PC-9 (cell line): ENCODE results near the gene RAB29. TPM values are rescaled to one million over a fixed set of nuclear protein-coding genes. Genes with fewer than 3 reads are reported as not detected.

Experiments used
- BruUV-seq: library from RNA; stranded (reverse); fragments of 400-500 nt; replicated peaks from 2 replicates; lab custom pipeline; 2021; lab: Mats Ljungman, UMichigan
- CTCF ChIA-PET: fragments of 300-600 bp; sonication (Branson Sonifier 250); formaldehyde crosslinking; loops from one replicate; lab custom pipeline; 2022; ENCODE audit warnings: antibody characterized with exemption; lab: Charles Lee
- POLR2A ChIA-PET: fragments of 300-600 bp; sonication (Branson Sonifier 250); formaldehyde crosslinking; loops from one replicate; lab custom pipeline; 2022; ENCODE audit warnings: antibody characterized with exemption; ENCODE audit not compliant: unreplicated experiment; lab: Charles Lee
- DNase-seq, 2 experiments: peaks; one replicate each; pipeline versions ENCODE4 v3.0.0 to v3.0.0-alpha.2; 2015 to 2022; ENCODE audit warnings: mixed read lengths in 1 of 2
- H2AFZ ChIP-seq: fragments of 200-600 bp; sonication (generic); 2 replicates; pipeline ENCODE4 v1.8.1; 2017; ENCODE audit warnings: antibody characterized with exemption
- H3F3A ChIP-seq: fragments of 200-600 bp; sonication (generic); 2 replicates; pipeline ENCODE4 v1.8.1; 2017; ENCODE audit warnings: antibody characterized with exemption, mild to moderate bottlenecking, low read depth; ENCODE audit not compliant: insufficient read depth
- H3K27ac ChIP-seq: fragments of 200-600 bp; sonication (generic); 2 replicates; pipeline ENCODE4 v1.6.1; 2016; ENCODE audit warnings: mixed run types
- H3K27me3 ChIP-seq: fragments of 200-600 bp; sonication (generic); 2 replicates; pipeline ENCODE4 v1.6.1; 2016; ENCODE audit warnings: low read depth, mixed run types; ENCODE audit not compliant: insufficient read depth
- H3K36me3 ChIP-seq: fragments of 200-600 bp; sonication (generic); 2 replicates; pipeline ENCODE4 v1.6.1; 2016; ENCODE audit warnings: low read depth, mixed run types
- H3K4me1 ChIP-seq: fragments of 200-600 bp; sonication (generic); replicated peaks from 2 replicates; pipeline ENCODE4 v1.6.1; 2016; ENCODE audit warnings: mixed run types; ENCODE audit not compliant: insufficient read depth
- H3K4me2 ChIP-seq: fragments of 200-600 bp; sonication (generic); 2 replicates; pipeline ENCODE4 v1.6.1; 2017; ENCODE audit warnings: mixed run types
- H3K4me3 ChIP-seq: fragments of 200-600 bp; sonication (generic); 2 replicates; pipeline ENCODE4 v1.6.1; 2016; ENCODE audit warnings: mixed run types
- H3K79me2 ChIP-seq: fragments of 200-600 bp; sonication (generic); 2 replicates; pipeline ENCODE4 v1.6.1; 2017; ENCODE audit warnings: low read depth, mixed run types
- H3K9me2 ChIP-seq: fragments of 200-600 bp; sonication (generic); 2 replicates; pipeline ENCODE4 v1.8.1; 2017; ENCODE audit warnings: mild to moderate bottlenecking; ENCODE audit not compliant: insufficient read depth
- H3K9me3 ChIP-seq: fragments of 200-600 bp; sonication (generic); 2 replicates; pipeline ENCODE4 v1.8.1; 2016; ENCODE audit warnings: low read depth; ENCODE audit not compliant: insufficient read depth
- H4K20me1 ChIP-seq: fragments of 200-600 bp; sonication (generic); 2 replicates; pipeline ENCODE4 v1.8.1; 2017; ENCODE audit not compliant: insufficient read depth
- EZH2 ChIP-seq: fragments of 200-600 bp; sonication (generic); IDR thresholded peaks from 2 replicates; pipeline ENCODE4 v1.8.0; 2017; ENCODE audit warnings: antibody characterized with exemption, low read depth
- intact Hi-C: fragments of 100-400 bp; cut with micrococcal nuclease; formaldehyde crosslinking; loops from one replicate; pipeline ENCODE4 v1.10.0; 2022; ENCODE audit not compliant: unreplicated experiment
- total RNA-seq: library from RNA; stranded (reverse); gene quantifications from 2 replicates; pipeline ENCODE4 v1.2.3, GENCODE V29; 2021
- TF ChIP-seq, protein P1 (sequence below): fragments of 200-600 bp; sonication (generic); conservative IDR thresholded peaks from 2 replicates; pipeline ENCODE4 v1.6.1; 2017; ENCODE audit warnings: mixed run types, antibody characterized with exemption, mild to moderate bottlenecking, moderate library complexity

RAB29 gene
- total RNA-seq, 1 experiment from 2014 or later: 10.4 TPM

DNA sequence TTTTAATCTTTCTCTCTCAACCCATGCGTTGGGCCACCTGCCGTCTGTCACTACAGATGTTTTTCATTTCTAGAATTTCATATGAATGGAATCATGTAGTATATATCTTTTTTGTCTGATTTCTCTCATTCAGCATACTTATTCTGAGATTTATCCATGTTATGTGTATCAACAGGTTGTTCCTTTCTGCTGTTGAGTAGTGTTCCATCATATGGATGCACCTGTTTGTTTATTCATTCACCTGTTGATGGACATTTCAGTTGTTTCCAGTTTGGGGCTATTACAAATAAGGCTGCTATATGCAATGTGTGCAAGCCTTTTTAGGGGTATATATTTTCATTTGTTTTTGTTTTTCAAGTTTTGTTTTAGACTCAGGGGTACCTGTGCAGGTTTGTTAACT lies 47.1 kb upstream of the RAB29 start:
- H3K27me3 ChIP-seq: no peaks in the 10 kb centered on the region
- DNase-seq: no peak
- intact Hi-C loops: no loop called here
- H3K27ac ChIP-seq: no peak overlapping the region
- no peaks in the 10 kb centered on the region for H3K4me1 ChIP-seq
- CTCF ChIA-PET: no interaction called here
- no peaks in the 10 kb centered on the region for H3F3A ChIP-seq
- no peaks in the 10 kb centered on the region for H3K9me3 ChIP-seq
- no peaks in the 10 kb centered on the region for H3K9me2 ChIP-seq
- H4K20me1 ChIP-seq: no peaks in the 10 kb centered on the region
- POLR2A ChIA-PET: no interaction called here
- H3K4me2 ChIP-seq: no peak overlapping the region
- no peaks in the 10 kb centered on the region for H3K36me3 ChIP-seq
- no peaks in the 10 kb centered on the region for H3K79me2 ChIP-seq
- no peak overlapping the region for H3K4me3 ChIP-seq
- BruUV-seq: no TSS peak
- no peak overlapping the region for H2AFZ ChIP-seq
- no peak for TF ChIP-seq EZH2
- TF ChIP-seq, protein P1, sequence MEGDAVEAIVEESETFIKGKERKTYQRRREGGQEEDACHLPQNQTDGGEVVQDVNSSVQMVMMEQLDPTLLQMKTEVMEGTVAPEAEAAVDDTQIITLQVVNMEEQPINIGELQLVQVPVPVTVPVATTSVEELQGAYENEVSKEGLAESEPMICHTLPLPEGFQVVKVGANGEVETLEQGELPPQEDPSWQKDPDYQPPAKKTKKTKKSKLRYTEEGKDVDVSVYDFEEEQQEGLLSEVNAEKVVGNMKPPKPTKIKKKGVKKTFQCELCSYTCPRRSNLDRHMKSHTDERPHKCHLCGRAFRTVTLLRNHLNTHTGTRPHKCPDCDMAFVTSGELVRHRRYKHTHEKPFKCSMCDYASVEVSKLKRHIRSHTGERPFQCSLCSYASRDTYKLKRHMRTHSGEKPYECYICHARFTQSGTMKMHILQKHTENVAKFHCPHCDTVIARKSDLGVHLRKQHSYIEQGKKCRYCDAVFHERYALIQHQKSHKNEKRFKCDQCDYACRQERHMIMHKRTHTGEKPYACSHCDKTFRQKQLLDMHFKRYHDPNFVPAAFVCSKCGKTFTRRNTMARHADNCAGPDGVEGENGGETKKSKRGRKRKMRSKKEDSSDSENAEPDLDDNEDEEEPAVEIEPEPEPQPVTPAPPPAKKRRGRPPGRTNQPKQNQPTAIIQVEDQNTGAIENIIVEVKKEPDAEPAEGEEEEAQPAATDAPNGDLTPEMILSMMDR: no peak

DNA sequence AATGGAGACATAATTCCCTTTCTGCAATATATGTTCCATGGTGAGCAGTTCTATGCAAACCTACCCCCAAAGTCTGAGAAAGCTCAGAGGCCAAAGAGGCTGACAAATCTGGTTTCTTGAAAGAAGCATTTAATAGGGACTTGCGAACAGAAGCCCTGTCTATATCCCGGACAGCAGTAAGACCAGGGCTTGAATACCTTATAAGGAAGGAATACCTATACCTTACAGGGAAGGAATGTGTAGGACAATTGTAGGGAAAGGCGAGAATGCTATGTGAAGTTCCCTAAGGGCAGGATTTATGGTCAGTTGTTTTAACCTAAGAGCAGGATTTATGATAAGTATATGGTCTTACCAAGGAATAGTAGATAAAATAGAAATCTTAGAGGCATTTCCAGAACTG lies 42.7 kb upstream of the RAB29 start:
- H3K27ac ChIP-seq: no peak overlapping the region
- CTCF ChIA-PET: no interaction called here
- H3K9me2 ChIP-seq: no peaks in the 10 kb centered on the region
- H3K36me3 ChIP-seq: no peaks in the 10 kb centered on the region
- H3K4me1 ChIP-seq: peaks cover 7% of the 10 kb centered on the region; the same call in 1 of the 2 replicates
- no peak overlapping the region for H2AFZ ChIP-seq
- H3K4me3 ChIP-seq: no peak overlapping the region
- H4K20me1 ChIP-seq: no peaks in the 10 kb centered on the region
- H3K79me2 ChIP-seq: no peaks in the 10 kb centered on the region
- no peak for DNase-seq
- H3F3A ChIP-seq: no peaks in the 10 kb centered on the region
- H3K9me3 ChIP-seq: no peaks in the 10 kb centered on the region
- H3K4me2 ChIP-seq: no peak overlapping the region
- BruUV-seq: no TSS peak
- H3K27me3 ChIP-seq: no peaks in the 10 kb centered on the region
- intact Hi-C loops: no loop called here
- no peak for TF ChIP-seq EZH2
- TF ChIP-seq, protein P1: no peak
- POLR2A ChIA-PET: no interaction called here

DNA sequence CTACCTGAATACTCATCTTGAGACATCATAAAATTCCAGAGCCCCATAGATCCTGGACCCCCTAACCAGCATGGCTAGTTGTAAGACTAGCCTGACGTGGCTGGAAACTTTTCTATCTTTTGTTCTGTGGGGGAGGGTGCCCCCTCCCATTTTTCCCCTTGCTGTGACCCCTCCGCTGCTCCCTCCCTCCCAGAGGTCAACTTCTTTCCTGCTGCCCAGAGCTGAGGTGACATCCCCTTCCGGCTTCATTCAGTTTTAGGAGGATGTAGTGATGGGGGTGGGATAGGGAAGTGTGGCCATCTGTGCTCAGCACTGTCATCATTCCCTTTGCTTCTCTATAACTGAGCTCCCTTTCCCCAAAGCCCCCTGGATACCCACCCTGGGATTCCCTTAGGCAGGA lies 42.1 kb upstream of the RAB29 start:
- TF ChIP-seq, protein P1: no peak
- TF ChIP-seq EZH2: no peak
- Histone ChIP-seq H3K27ac (no peak overlapping the region), H3K9me2 (no peaks in the 10 kb centered on the region), H3K4me1 (peaks cover 7% of the 10 kb centered on the region; the same call in 1 of the 2 replicates), H3K27me3 (no peaks in the 10 kb centered on the region), H3K9me3 (no peaks in the 10 kb centered on the region), H3K4me3 (no peak overlapping the region), H3K4me2 (no peak overlapping the region), H3F3A (no peaks in the 10 kb centered on the region), H3K36me3 (no peaks in the 10 kb centered on the region), H4K20me1 (no peaks in the 10 kb centered on the region), H3K79me2 (peaks cover 5% of the 10 kb centered on the region; the same call in 1 of the 2 replicates), H2AFZ (no peak overlapping the region)
- DNase-seq: no peak
- intact Hi-C loops: no loop called here
- POLR2A ChIA-PET: no interaction called here
- BruUV-seq: no TSS peak
- CTCF ChIA-PET: no interaction called here
